Body of pancreas (tissue), 4 donors: ENCODE measurements around the gene MUSK. TPM values are rescaled to one million over a fixed set of nuclear protein-coding genes. Genes with fewer than 3 reads are reported as not detected.

Experiments used
- ATAC-seq: fragments of 150-250 bp; one replicate; pipeline ENCODE4 v1.9.1; 2016
- DNase-seq, 4 donors: peaks; one replicate each; pipeline ENCODE4 v3.0.0-alpha.2; 2019
- H3K27ac ChIP-seq, 4 donors: fragments of 200-600 bp; sonication (generic); 1 replicate in 3 of 4; 2 replicates in 1 of 4; pipeline versions ENCODE4 v1.5.1 to v1.6.1; 2016 to 2019; ENCODE audit warnings: mild to moderate bottlenecking in 1 of 4, mixed read lengths in 1 of 4, moderate library complexity in 1 of 4
- H3K27me3 ChIP-seq, 2 donors: fragments of 200-600 bp; sonication (generic); one replicate each; pipeline ENCODE4 v1.6.0; 2016; ENCODE audit warnings: mild to moderate bottlenecking in 1 of 2
- H3K36me3 ChIP-seq, 2 donors: fragments of 200-600 bp; sonication (generic); replicated peaks in 1 of 2; 2 replicates each; pipeline ENCODE4 v1.5.1; 2016; ENCODE audit warnings: low read depth in 2 of 2; ENCODE audit not compliant: insufficient read depth in 1 of 2
- H3K4me1 ChIP-seq: fragments of 200-600 bp; sonication (generic); one replicate; pipeline ENCODE4 v1.6.0; 2016
- H3K4me3 ChIP-seq, 2 donors: fragments of 200-600 bp; sonication (generic); 1 replicate in 1 of 2; 2 replicates in 1 of 2; pipeline ENCODE4 v1.5.1; 2016 to 2019
- H3K9me3 ChIP-seq, 3 donors: fragments of 200-600 bp; sonication (generic); 1 replicate in 2 of 3; 2 replicates in 1 of 3; pipeline ENCODE4 v1.5.1; 2016
- CTCF ChIP-seq, 7 experiments: fragments of 450-650 bp in 4 of 7; fragments of 200-600 bp in 3 of 7; sonication (generic) in 3 of 7; IDR thresholded peaks; one replicate each; pipeline ENCODE4 v1.5.1; 2016 to 2019; ENCODE audit warnings: antibody characterized with exemption in 7 of 7
- POLR2A ChIP-seq, 3 donors: fragments of 450-650 bp; IDR thresholded peaks; one replicate each; pipeline ENCODE4 v1.6.1; 2016; ENCODE audit warnings: antibody characterized with exemption in 3 of 3, mild to moderate bottlenecking in 2 of 3
- WGBS, 2 donors: methylation state at CpG; one replicate each; pipeline ENCODE4 v1.1.5; 2017; 5-methylcytosine and 5-hydroxymethylcytosine counted together
- intact Hi-C: fragments of 100-400 bp; cut with DNase I; formaldehyde crosslinking; loops from one replicate; pipeline ENCODE4 v1.15.1; 2023
- total RNA-seq, 2 donors: library from RNA; depleted of rRNA; stranded (reverse); fragments of >200 nt; gene quantifications; one replicate each; pipeline ENCODE4 v1.1.0, GENCODE V29; 2016

The MUSK gene
- total RNA-seq, 2 donors from 2014 or later: not detected

DNA sequence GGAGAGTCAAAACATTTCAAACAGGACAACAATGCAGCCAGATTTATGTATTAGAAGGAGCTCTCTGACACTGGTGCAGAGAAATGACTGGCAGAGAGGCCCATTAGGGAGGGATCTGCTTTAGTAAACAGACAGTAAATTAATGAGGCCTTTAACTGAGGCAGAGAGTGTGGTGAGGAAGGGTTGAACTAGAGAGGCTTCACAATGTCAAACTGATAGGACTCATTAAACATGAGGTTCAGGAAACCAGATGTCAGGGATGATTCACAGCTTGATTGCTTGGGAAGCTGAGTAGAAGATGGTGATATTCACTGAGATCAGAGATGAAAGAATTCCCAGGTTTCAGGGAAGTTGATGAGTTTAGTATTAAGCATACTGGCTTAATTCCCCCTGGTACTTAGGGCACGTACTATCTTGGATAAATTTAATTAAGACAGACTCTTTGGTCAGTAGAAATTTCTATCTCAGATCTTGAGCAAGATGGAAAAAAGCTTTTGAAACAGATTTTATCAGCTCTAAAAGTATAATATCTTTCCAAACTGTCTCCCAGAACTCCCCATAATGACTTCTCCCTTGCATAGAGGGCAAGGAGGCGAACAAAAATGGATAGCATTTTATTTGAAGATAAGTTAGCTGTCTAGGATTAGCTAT, 8.6 kb upstream of the MUSK start:
- Histone ChIP-seq H3K36me3 (no peaks in the 10 kb centered on the region), H3K4me1 (no peaks in the 10 kb centered on the region), H3K4me3 (no peak overlapping the region), H3K27ac (no peak overlapping the region), H3K9me3 (no peaks in the 10 kb centered on the region), H3K27me3 (no peaks in the 10 kb centered on the region)
- intact Hi-C loops: no loop called here
- DNase-seq (no peak), ATAC-seq (no peak)
- WGBS, 2 donors: 84 to 90% methylated on average over 2 of the region's 2 CpGs
- no peak for TF ChIP-seq POLR2A (IDR thresholded peaks at IDR 0.05)

DNA sequence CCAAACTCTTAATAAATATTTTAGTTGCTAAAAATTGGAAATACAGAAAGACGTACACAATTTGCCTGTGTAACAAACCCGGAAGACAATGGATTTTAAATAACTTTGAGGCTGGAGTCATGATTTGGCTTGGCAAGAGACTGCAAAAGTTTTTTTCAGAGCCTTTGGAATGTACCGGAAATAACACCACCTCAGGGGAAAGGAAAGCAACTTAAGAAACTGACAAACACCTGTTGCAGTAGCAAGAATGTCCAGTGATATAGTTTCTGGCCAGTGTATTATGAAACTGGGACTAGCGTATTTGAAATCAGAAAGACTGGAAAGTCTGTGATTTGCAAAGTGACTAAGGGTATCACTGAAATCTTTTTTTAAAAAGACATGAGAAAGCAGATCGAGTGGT, 842 bp downstream of the MUSK start:
- Histone ChIP-seq H3K27me3 (no peaks in the 10 kb centered on the region), H3K36me3 (no peaks in the 10 kb centered on the region), H3K27ac (no peak overlapping the region), H3K4me3 (no peak overlapping the region), H3K9me3 (no peaks in the 10 kb centered on the region), H3K4me1 (no peaks in the 10 kb centered on the region)
- ATAC-seq (no peak), DNase-seq (no peak)
- TF ChIP-seq POLR2A (IDR thresholded peaks at IDR 0.05) (no peak), CTCF (IDR thresholded peaks at IDR 0.05) (no peak)
- intact Hi-C loops: no loop called here
- WGBS, 2 donors: 37 to 46% methylated on average over 5 of the region's 5 CpGs

DNA sequence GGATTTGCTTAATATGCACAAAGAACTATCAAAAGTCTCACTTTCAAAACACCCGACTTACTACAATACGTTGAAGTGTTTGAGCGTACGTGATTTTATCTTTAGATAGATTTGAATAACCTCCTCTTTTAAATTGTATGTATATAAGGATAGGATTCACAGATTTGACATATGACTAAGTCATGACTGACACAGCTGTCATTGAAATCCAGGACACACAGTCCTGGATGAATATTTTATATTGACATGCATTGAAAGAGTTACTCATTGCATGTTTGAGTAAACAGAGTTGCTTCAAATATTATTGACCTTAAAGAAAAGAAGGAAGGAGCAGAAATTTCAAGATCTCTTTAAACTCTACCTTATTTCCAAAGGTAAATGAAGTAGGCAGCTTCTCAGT, 3.3 kb downstream of the MUSK start:
- Histone ChIP-seq H3K27me3 (no peaks in the 10 kb centered on the region), H3K36me3 (no peaks in the 10 kb centered on the region), H3K27ac (no peak overlapping the region), H3K4me1 (no peaks in the 10 kb centered on the region), H3K9me3 (no peaks in the 10 kb centered on the region), H3K4me3 (no peak overlapping the region)
- WGBS, 2 donors: 87% methylated on average over 4 of the region's 4 CpGs
- TF ChIP-seq CTCF (IDR thresholded peaks at IDR 0.05) (no peak), POLR2A (IDR thresholded peaks at IDR 0.05) (no peak)
- DNase-seq (no peak), ATAC-seq (no peak)
- intact Hi-C loops: no loop called here

DNA sequence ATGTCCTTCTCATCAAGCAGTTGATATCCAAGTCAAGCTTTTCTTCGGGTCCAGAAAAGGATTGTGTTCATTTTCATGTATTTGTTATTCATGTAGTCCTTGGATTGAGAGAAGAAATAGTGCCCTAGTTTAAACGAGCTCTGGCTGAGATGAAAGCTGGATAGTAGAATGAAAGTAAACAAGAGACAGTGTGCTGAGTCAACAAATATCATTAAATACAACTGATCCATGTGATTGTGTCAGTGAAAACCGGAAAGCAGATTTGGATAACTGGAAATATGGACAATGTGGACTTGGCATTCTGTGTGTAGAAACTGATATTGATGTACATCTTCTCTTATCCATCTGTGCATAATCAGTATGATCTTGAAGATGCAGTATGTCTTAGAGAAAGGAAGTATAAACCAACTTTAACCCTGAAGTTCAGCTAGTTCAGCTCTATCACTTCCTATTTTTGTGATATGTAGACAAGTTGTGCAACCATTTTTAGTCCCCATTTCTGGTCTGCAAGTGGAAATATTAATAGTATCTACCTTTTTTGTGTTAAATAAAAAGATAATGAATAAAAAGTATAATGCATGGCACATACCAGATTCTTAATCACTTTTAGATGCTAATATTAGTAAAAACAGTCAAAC, 4.4 kb downstream of the MUSK start:
- Histone ChIP-seq H3K9me3 (no peaks in the 10 kb centered on the region), H3K36me3 (no peaks in the 10 kb centered on the region), H3K4me1 (no peaks in the 10 kb centered on the region), H3K27ac (no peak overlapping the region), H3K4me3 (no peak overlapping the region), H3K27me3 (no peaks in the 10 kb centered on the region)
- intact Hi-C loops: no loop called here
- TF ChIP-seq CTCF (IDR thresholded peaks at IDR 0.05): no peak
- no peak for TF ChIP-seq POLR2A (IDR thresholded peaks at IDR 0.05)
- no peak for ATAC-seq
- no peak for DNase-seq
- 36 to 38% methylated on average over 3 of the region's 3 CpGs for WGBS, 2 donors

DNA sequence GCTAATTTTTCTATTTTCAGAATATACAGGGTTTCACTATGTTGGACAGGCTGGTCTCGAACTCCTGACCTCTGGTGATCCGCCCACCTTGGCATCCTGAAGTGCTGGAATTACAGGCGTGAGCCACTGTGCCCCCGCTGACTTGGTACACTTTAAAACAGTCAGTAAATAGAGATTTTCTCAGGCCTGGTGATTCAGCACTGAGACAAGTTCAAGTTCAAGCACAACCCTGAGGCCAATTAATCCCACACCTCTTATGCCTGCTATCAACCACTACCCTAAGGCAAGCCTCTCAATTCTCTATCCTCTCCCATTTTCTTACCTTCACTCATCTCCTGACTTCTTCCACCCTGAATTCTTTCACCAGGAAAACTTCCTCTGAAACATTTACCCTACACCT, 18.9 kb downstream of the MUSK start:
- Histone ChIP-seq H3K4me1 (no peaks in the 10 kb centered on the region), H3K9me3 (no peaks in the 10 kb centered on the region), H3K27me3 (no peaks in the 10 kb centered on the region), H3K36me3 (no peaks in the 10 kb centered on the region), H3K27ac (no peak overlapping the region), H3K4me3 (no peak overlapping the region)
- DNase-seq (no peak), ATAC-seq (no peak)
- WGBS, 2 donors: 87 to 92% methylated on average over 4 of the region's 4 CpGs
- no peak for TF ChIP-seq POLR2A (IDR thresholded peaks at IDR 0.05)
- TF ChIP-seq CTCF (IDR thresholded peaks at IDR 0.05): no peak
- intact Hi-C loops: no loop called here
